K562 (cell line): ENCODE measurements around the gene DEPDC1. TPM values are rescaled to one million over a fixed set of nuclear protein-coding genes. Genes with fewer than 3 reads are reported as not detected.

Experiments used
- ATAC-seq: fragments of 200-7000 bp; cut with Tn5 transposase; 3 replicates; pipeline ENCODE4 v1.9.1; 2020; ENCODE audit warnings: moderate library complexity
- BruUV-seq: library from RNA; stranded (reverse); fragments of 400-500 nt; replicated peaks from 2 replicates; lab custom pipeline; 2021; lab: Mats Ljungman, UMichigan
- CTCF ChIA-PET: fragments of 300-600 bp; formaldehyde crosslinking; extraction: SDS; loops from one replicate; lab custom pipeline; 2021; ENCODE audit warnings: low intra/inter-chr PET ratio; lab: Yijun Ruan, JAX
- POLR2A ChIA-PET: fragments of 300-600, 350-650 bp; sonication (Branson Sonifier 250); formaldehyde crosslinking; extraction: SDS; loops from one replicate; lab custom pipeline; 2021; ENCODE audit warnings: antibody characterized with exemption, inconsistent platforms; lab: Yijun Ruan, JAX
- DNase-seq, 4 experiments: peaks; one replicate each; pipeline versions ENCODE4 v3.0.0 to v3.0.0-alpha.2; 2011 to 2018; ENCODE audit warnings: low spot score in 3 of 4, mixed read lengths in 3 of 4; ENCODE audit errors: extremely low read depth in 1 of 4
- FAIRE-seq: peaks from 2 replicates; lab custom pipeline; 2011; peaks lifted over from hg19 to GRCh38; lab: Jason Lieb, UNC
- H2AFZ ChIP-seq: 2 replicates; pipeline ENCODE4 v1.6.0; 2011; ENCODE audit warnings: low read depth, low read length, control low read depth, inconsistent platforms
- H3K27ac ChIP-seq: fragments of 200-600 bp; 3 replicates; pipeline ENCODE4 v1.8.0; 2011; ENCODE audit warnings: low read depth, mild to moderate bottlenecking, control low read depth, inconsistent platforms, low read length, moderate library complexity, mixed read lengths; ENCODE audit errors: extremely low read depth
- H3K27me3 ChIP-seq, 2 experiments: fragments of 300-600 bp in 1 of 2; 2 replicates in 1 of 2; 3 replicates in 1 of 2; pipeline versions ENCODE4 v1.6.0 to v1.8.0; 2011; ENCODE audit warnings: inconsistent platforms in 2 of 2, low read length in 2 of 2, mild to moderate bottlenecking in 1 of 2, mixed read lengths in 1 of 2, moderate library complexity in 1 of 2; ENCODE audit not compliant: control insufficient read depth in 2 of 2, insufficient read depth in 2 of 2
- H3K36me3 ChIP-seq: fragments of 300-600 bp; 3 replicates; pipeline ENCODE4 v1.8.0; 2011; ENCODE audit warnings: mild to moderate bottlenecking, low read length, inconsistent platforms; ENCODE audit not compliant: control insufficient read depth, insufficient read depth
- H3K4me1 ChIP-seq, 2 experiments: fragments of 200-600 bp in 1 of 2; replicated peaks in 1 of 2; 2 replicates in 1 of 2; 3 replicates in 1 of 2; pipeline versions ENCODE4 v1.5.1 to v1.8.0; 2011; ENCODE audit warnings: inconsistent platforms in 2 of 2, low read length in 2 of 2, mild to moderate bottlenecking in 1 of 2, mixed read lengths in 1 of 2, moderate library complexity in 1 of 2; ENCODE audit not compliant: control insufficient read depth in 2 of 2, insufficient read depth in 2 of 2
- H3K4me2 ChIP-seq: 2 replicates; pipeline ENCODE4 v1.6.1; 2011; ENCODE audit warnings: low read length, control low read depth, inconsistent platforms, mixed read lengths; ENCODE audit not compliant: insufficient read depth
- H3K4me3 ChIP-seq: fragments of 200-600 bp; sonication (generic), shearing (Covaris generic); 2 replicates; pipeline ENCODE4 v1.5.1; 2016; ENCODE audit warnings: control low read depth, inconsistent platforms
- H3K79me2 ChIP-seq: fragments of 200-600 bp; 3 replicates; pipeline ENCODE4 v1.8.0; 2011; ENCODE audit warnings: low read length, inconsistent platforms; ENCODE audit not compliant: control insufficient read depth, insufficient read depth
- H3K9ac ChIP-seq, 2 experiments: 2 replicates each; pipeline versions ENCODE4 v1.6.0 to v1.6.1; 2011; ENCODE audit warnings: low read depth in 2 of 2, low read length in 2 of 2, control low read depth in 1 of 2, inconsistent platforms in 1 of 2, mild to moderate bottlenecking in 1 of 2, mixed read lengths in 1 of 2; ENCODE audit not compliant: insufficient read depth in 1 of 2
- H3K9me1 ChIP-seq: one replicate; pipeline ENCODE4 v1.6.0; 2011; ENCODE audit warnings: inconsistent platforms, mild to moderate bottlenecking, low read length, moderate library complexity; ENCODE audit not compliant: control insufficient read depth, insufficient read depth
- H3K9me3 ChIP-seq: replicated peaks from 2 replicates; pipeline ENCODE4 v1.5.1; 2011; ENCODE audit warnings: low read depth, low read length, inconsistent platforms; ENCODE audit not compliant: control insufficient read depth, insufficient read depth
- H4K20me1 ChIP-seq: replicated peaks from 2 replicates; pipeline ENCODE4 v1.6.1; 2011; ENCODE audit warnings: low read length, inconsistent platforms, mixed read lengths; ENCODE audit not compliant: control insufficient read depth, insufficient read depth
- ATF1 ChIP-seq, 2 experiments: fragments of 450-650 bp in 1 of 2; IDR thresholded peaks; 2 replicates each; pipeline ENCODE4 v1.6.1; 2016; ENCODE audit warnings: missing compliant biosample characterization in 1 of 2, missing genetic modification characterization in 1 of 2
- CBX2 ChIP-seq: fragments of 200-600 bp; sonication (generic); IDR thresholded peaks from one replicate; pipeline ENCODE4 v1.6.1; 2012; ENCODE audit warnings: mild to moderate bottlenecking, low read length, inconsistent platforms; ENCODE audit not compliant: insufficient read depth, poor library complexity, severe bottlenecking
- ETS2 ChIP-seq: IDR thresholded peaks from 2 replicates; pipeline ENCODE4 v1.6.1; 2016; ENCODE audit warnings: borderline replicate concordance, missing genetic modification characterization, mild to moderate bottlenecking, moderate library complexity, missing compliant biosample characterization; ENCODE audit not compliant: poor library complexity, severe bottlenecking
- FOS ChIP-seq: IDR thresholded peaks from 3 replicates; pipeline ENCODE4 v1.6.1; 2011; ENCODE audit not compliant: insufficient read length; ENCODE audit errors: extremely low read depth
- HCFC1 ChIP-seq: IDR thresholded peaks from 2 replicates; pipeline ENCODE4 v1.6.1; 2012; ENCODE audit warnings: low read depth, low read length, improper control_type of control experiment
- THRB ChIP-seq: fragments of 450-650 bp; formaldehyde crosslinking; conservative IDR thresholded peaks from 2 replicates; pipeline ENCODE4 v1.4.0; 2022; ENCODE audit warnings: mild to moderate bottlenecking, missing genetic modification characterization
- ZNF232 ChIP-seq: sonication (generic); formaldehyde crosslinking; IDR thresholded peaks from 2 replicates; pipeline ENCODE4 v1.8.0; 2022; ENCODE audit warnings: mild to moderate bottlenecking, missing genetic modification reagents
- ZNF764 ChIP-seq: fragments of 250-450 bp; sonication (Bioruptor Pico); IDR thresholded peaks from 2 replicates; pipeline ENCODE4 v1.4.0; 2020; ENCODE audit warnings: low read depth, mild to moderate bottlenecking, moderate library complexity
- WGBS: fragments of 100-300 bp; shearing (Covaris generic); methylation state at CpG from one replicate; pipeline ENCODE4 v1.1.6; 2016; ENCODE audit warnings: low coverage, mixed read lengths; ENCODE audit not compliant: insufficient coverage; ENCODE audit errors: missing lambda C conversion rate; 5-methylcytosine and 5-hydroxymethylcytosine counted together
- in situ Hi-C: fragments of 300-500 bp; cut with MboI; formaldehyde crosslinking; loops from 4 replicates; pipeline ENCODE4 v1.15.0; 2018; ENCODE audit warnings: inconsistent platforms, mixed read lengths
- intact Hi-C: fragments of 100-400 bp; cut with micrococcal nuclease; formaldehyde crosslinking; loops from 2 replicates; pipeline ENCODE4 v1.14.2; 2022
- polyA plus RNA-seq, 8 experiments: library from polyadenylated mRNA; depleted of rRNA in 4 of 8; stranded (reverse) in 5 of 8; unstranded in 3 of 8; fragments of >200 nt; fragmentation: Nextera tagmentation in 2 of 8; fragmentation: Illumina TruSeq in 1 of 8; extraction: Ambion mirVana in 2 of 8; extraction: Trizol in 1 of 8; gene quantifications; 2 replicates each; pipeline versions ENCODE4 v1.2.1 to v1.2.3, GENCODE V29; 2011 to 2014; ENCODE audit warnings: inconsistent platforms in 1 of 8, missing spikeins in 1 of 8
- total RNA-seq, 7 experiments: library from RNA; depleted of rRNA in 6 of 7; stranded (reverse); fragments of >200 nt in 6 of 7; fragmentation: Illumina TruSeq in 2 of 7; extraction: Trizol in 2 of 7; gene quantifications; 2 replicates each; pipeline versions ENCODE4 v1.2.1 to v1.2.3, GENCODE V29; 2011 to 2021; ENCODE audit warnings: low replicate concordance in 1 of 7

Gene DEPDC1
- total and polyA plus RNA-seq, 9 of the 15 experiments (the other 6 are each of a cell fraction or from before 2014, with no cell fraction given) = 9.9 to 28.3 (median 17.8) TPM

DNA sequence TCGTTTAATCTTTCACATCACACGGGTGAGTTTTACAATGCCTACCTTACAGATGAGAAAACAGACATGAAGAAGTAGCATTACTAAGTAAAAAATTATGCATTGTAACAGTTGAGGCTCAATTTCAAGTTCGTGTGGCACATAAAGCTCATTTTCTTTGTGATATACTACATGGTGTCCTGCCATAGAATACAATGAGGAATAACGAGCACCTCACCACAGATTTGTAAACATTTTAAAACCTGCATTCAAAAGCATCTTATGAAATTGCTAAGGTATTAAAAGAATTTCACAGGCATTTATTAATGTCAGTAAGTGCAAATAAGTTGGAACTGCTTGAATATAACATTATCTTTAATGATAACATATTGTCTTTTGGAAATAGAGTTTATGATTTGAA is 47.8 kb upstream of the DEPDC1 start:
- 4% methylated on average over 4 of the region's 4 CpGs for WGBS
- no peak for FAIRE-seq
- BruUV-seq = no TSS peak
- ATAC-seq = no peak
- H2AFZ ChIP-seq = no peak overlapping the region
- DNase-seq = no peak
- H3K4me2 ChIP-seq = no peak overlapping the region
- H3K27me3 ChIP-seq = no peaks in the 10 kb centered on the region
- H3K36me3 ChIP-seq = no peaks in the 10 kb centered on the region
- ChIA-PET CTCF (no interaction called here), POLR2A (no interaction called here)
- intact Hi-C loops (no loop called here), in situ Hi-C loops (no loop called here)
- no peak overlapping the region for H3K9ac ChIP-seq
- H3K4me3 ChIP-seq = no peak overlapping the region
- no peaks in the 10 kb centered on the region for H3K79me2 ChIP-seq
- no peaks in the 10 kb centered on the region for H3K9me3 ChIP-seq
- no peaks in the 10 kb centered on the region for H3K4me1 ChIP-seq
- TF ChIP-seq ETS2 (tag) = no peak
- no peak for TF ChIP-seq HCFC1
- TF ChIP-seq CBX2 = no peak
- TF ChIP-seq ATF1 (CRISPR knock-in tag; IDR thresholded peaks at IDR 0.05) = no peak
- TF ChIP-seq ATF1 (tag; IDR thresholded peaks at IDR 0.05) = no peak
- TF ChIP-seq FOS = no peak
- TF ChIP-seq ZNF764 (CRISPR knock-in tag) = no peak
- no peak for TF ChIP-seq THRB
- no peak for TF ChIP-seq ZNF232 (CRISPR knock-in tag)
- H4K20me1 ChIP-seq = no peaks in the 10 kb centered on the region
- no peak overlapping the region for H3K27ac ChIP-seq
- H3K9me1 ChIP-seq = no peaks in the 10 kb centered on the region
